Effector memory CD4-positive, alpha-beta T cell (primary cell): Measurements from ENCODE around the gene RGL3.

Experiments
- DNase-seq, 3 donors: peaks; one replicate each; pipeline ENCODE4 v3.0.0-alpha.2; 2020
- H3K27ac ChIP-seq: 2 replicates; pipeline ENCODE4 v1.7.0; 2013; ENCODE audit warnings: mild to moderate bottlenecking, low read length, moderate library complexity; ENCODE audit not compliant: insufficient read depth, poor library complexity, severe bottlenecking
- H3K27me3 ChIP-seq: replicated peaks from 2 replicates; pipeline ENCODE4 v1.7.0; 2013; ENCODE audit warnings: mild to moderate bottlenecking, low read length; ENCODE audit not compliant: insufficient read depth, control insufficient read depth, poor library complexity, severe bottlenecking
- H3K36me3 ChIP-seq: 2 replicates; pipeline ENCODE4 v1.7.0; 2013; ENCODE audit warnings: mild to moderate bottlenecking, low read length, moderate library complexity; ENCODE audit not compliant: control insufficient read depth, insufficient read depth
- H3K4me1 ChIP-seq: 2 replicates; pipeline ENCODE4 v1.7.0; 2013; ENCODE audit warnings: low read length, mild to moderate bottlenecking; ENCODE audit not compliant: control insufficient read depth, insufficient read depth, poor library complexity, severe bottlenecking
- H3K4me3 ChIP-seq: 2 replicates; pipeline ENCODE4 v1.7.0; 2013; ENCODE audit warnings: low read length, low read depth, mild to moderate bottlenecking; ENCODE audit not compliant: insufficient read depth, poor library complexity, severe bottlenecking
- H3K9me3 ChIP-seq: 2 replicates; pipeline ENCODE4 v1.7.0; 2013; ENCODE audit warnings: mild to moderate bottlenecking, low read length, moderate library complexity; ENCODE audit not compliant: control insufficient read depth

The RGL3 gene

GRCh38 chr19:11374433-11375142 is 44.5 kb downstream of the RGL3 start, which contains the start of gene SWSAP1:
TSS of gene SWSAP1 (plus strand) at chr19:11374666. CDS start at chr19:11374681, 15 bp downstream.
- peaks cover 20% of the 10 kb centered on the region for H3K4me1 ChIP-seq
- H3K4me3 ChIP-seq = peak within 1 kb of the TSS; percentile 61
- peaks cover 6% of the 10 kb centered on the region for H3K36me3 ChIP-seq
- H3K27ac ChIP-seq = peak within 1 kb of the TSS; percentile 93
- peak; percentile 94 to 96 (median 96) for DNase-seq
- H3K9me3 ChIP-seq = no peaks in the 10 kb centered on the region
- H3K27me3 ChIP-seq = no peaks in the 10 kb centered on the region

- no peaks in the 10 kb centered on the region for H3K27me3 ChIP-seq
- no peak for DNase-seq
- peaks cover 20% of the 10 kb centered on the region for H3K4me1 ChIP-seq
- H3K27ac ChIP-seq = peak overlapping the region; percentile 93
- no peaks in the 10 kb centered on the region for H3K9me3 ChIP-seq
- H3K36me3 ChIP-seq = peaks cover 6% of the 10 kb centered on the region
- peak overlapping the region; percentile 61 for H3K4me3 ChIP-seq
These were observed 45.2 kb downstream of the RGL3 start for GRCh38 chr19:11373885-11374432.

- H3K9me3 ChIP-seq = no peaks in the 10 kb centered on the region
- H3K4me3 ChIP-seq = no peak overlapping the region
- H3K27ac ChIP-seq = no peak overlapping the region
These were observed 45.8 kb downstream of the RGL3 start for GRCh38 chr19:11373166-11373884.

GRCh38 chr19:11370744-11371143 is 48.4 kb downstream of the RGL3 start:
- no peak overlapping the region for H3K4me3 ChIP-seq
- no peaks in the 10 kb centered on the region for H3K9me3 ChIP-seq
- H3K36me3 ChIP-seq = peaks cover 7% of the 10 kb centered on the region
- DNase-seq = no peak
- H3K27ac ChIP-seq = no peak overlapping the region
- H3K4me1 ChIP-seq = peaks cover 11% of the 10 kb centered on the region
- no peaks in the 10 kb centered on the region for H3K27me3 ChIP-seq

More at GRCh38 chr19:11373166-11373884, 45.8 kb downstream of the RGL3 start:
- peaks cover 20% of the 10 kb centered on the region for H3K4me1 ChIP-seq
- no peaks in the 10 kb centered on the region for H3K27me3 ChIP-seq
- H3K36me3 ChIP-seq = peaks cover 6% of the 10 kb centered on the region
- no peak for DNase-seq

GRCh38 chr19:11367528-11367927 is 51.6 kb downstream of the RGL3 start:
- no peak overlapping the region for H3K27ac ChIP-seq
- DNase-seq = no peak
- H3K4me3 ChIP-seq = no peak overlapping the region
- H3K9me3 ChIP-seq = no peaks in the 10 kb centered on the region
- no peaks in the 10 kb centered on the region for H3K27me3 ChIP-seq
- peaks cover 7% of the 10 kb centered on the region for H3K36me3 ChIP-seq
- H3K4me1 ChIP-seq = no peaks in the 10 kb centered on the region

- no peak for DNase-seq
- no peaks in the 10 kb centered on the region for H3K4me1 ChIP-seq
- no peaks in the 10 kb centered on the region for H3K9me3 ChIP-seq
- peaks cover 7% of the 10 kb centered on the region for H3K36me3 ChIP-seq
- H3K27ac ChIP-seq = no peak overlapping the region
- no peaks in the 10 kb centered on the region for H3K27me3 ChIP-seq
- no peak overlapping the region for H3K4me3 ChIP-seq
These were observed 53.5 kb downstream of the RGL3 start for GRCh38 chr19:11365557-11366117.

- no peaks in the 10 kb centered on the region for H3K27me3 ChIP-seq
- H3K4me1 ChIP-seq = no peaks in the 10 kb centered on the region
- no peaks in the 10 kb centered on the region for H3K9me3 ChIP-seq
- H3K27ac ChIP-seq = no peak overlapping the region
- no peak for DNase-seq
- H3K36me3 ChIP-seq = peaks cover 7% of the 10 kb centered on the region
- H3K4me3 ChIP-seq = no peak overlapping the region
These were observed 54.2 kb downstream of the RGL3 start for GRCh38 chr19:11364935-11365334.

- Histone ChIP-seq H3K4me3 (no peak overlapping the region), H3K9me3 (no peaks in the 10 kb centered on the region), H3K4me1 (no peaks in the 10 kb centered on the region), H3K36me3 (peaks cover 7% of the 10 kb centered on the region), H3K27ac (no peak overlapping the region), H3K27me3 (no peaks in the 10 kb centered on the region)
- DNase-seq = no peak
These were observed 54.7 kb downstream of the RGL3 start for GRCh38 chr19:11364296-11364904.

- Histone ChIP-seq H3K27me3 (no peaks in the 10 kb centered on the region), H3K4me3 (no peak overlapping the region), H3K36me3 (peaks cover 7% of the 10 kb centered on the region), H3K9me3 (no peaks in the 10 kb centered on the region), H3K4me1 (no peaks in the 10 kb centered on the region), H3K27ac (no peak overlapping the region)
- DNase-seq = no peak
These were observed 55.2 kb downstream of the RGL3 start for GRCh38 chr19:11363881-11364280.
